Fibroblast of lung (primary cell): ENCODE results near the gene CAMTA1. TPM values are rescaled to one million over a fixed set of nuclear protein-coding genes. Genes with fewer than 3 reads are reported as not detected.

Experiments used
- DNase-seq, 2 donors: peaks; one replicate each; pipeline versions ENCODE4 v3.0.0 to v3.0.0-alpha.2; 2010; ENCODE audit warnings: low read depth in 2 of 2
- H2AFZ ChIP-seq: 2 replicates; pipeline ENCODE4 v1.5.1; 2012; ENCODE audit warnings: low read length, control low read depth, inconsistent platforms
- H3K27ac ChIP-seq: 2 replicates; pipeline ENCODE4 v1.5.1; 2011; ENCODE audit warnings: low read length, control low read depth; ENCODE audit not compliant: insufficient read depth
- H3K27me3 ChIP-seq: 2 replicates; pipeline ENCODE4 v1.5.1; 2011; ENCODE audit warnings: mild to moderate bottlenecking, low read length; ENCODE audit not compliant: control insufficient read depth, insufficient read depth
- H3K36me3 ChIP-seq: 2 replicates; pipeline ENCODE4 v1.5.1; 2011; ENCODE audit warnings: low read length; ENCODE audit not compliant: control insufficient read depth, insufficient read depth
- H3K4me1 ChIP-seq: 2 replicates; pipeline ENCODE4 v1.5.1; 2011; ENCODE audit warnings: low read length; ENCODE audit not compliant: control insufficient read depth, insufficient read depth; ENCODE audit errors: extremely low read depth
- H3K4me2 ChIP-seq: 2 replicates; pipeline ENCODE4 v1.5.1; 2011; ENCODE audit warnings: low read length, control low read depth; ENCODE audit not compliant: insufficient read depth; ENCODE audit errors: extremely low read depth
- H3K4me3 ChIP-seq, 4 experiments: fragments of 200-600 bp in 1 of 4; sonication (generic) in 1 of 4; replicated peaks in 1 of 4; 2 replicates each; pipeline ENCODE4 v1.5.1; 2011 to 2016; ENCODE audit warnings: low read length in 4 of 4, low read depth in 3 of 4, mild to moderate bottlenecking in 3 of 4, control low read depth in 2 of 4, inconsistent platforms in 1 of 4, mixed read lengths in 1 of 4; ENCODE audit not compliant: insufficient read depth in 1 of 4; ENCODE audit errors: control extremely low read depth in 1 of 4
- H3K79me2 ChIP-seq: 2 replicates; pipeline ENCODE4 v1.5.1; 2012; ENCODE audit warnings: mild to moderate bottlenecking, low read length, inconsistent platforms; ENCODE audit not compliant: control insufficient read depth, insufficient read depth
- H3K9ac ChIP-seq: 2 replicates; pipeline ENCODE4 v1.5.1; 2011; ENCODE audit warnings: mild to moderate bottlenecking, low read length, control low read depth; ENCODE audit not compliant: insufficient read depth
- H3K9me3 ChIP-seq: 2 replicates; pipeline ENCODE4 v1.5.1; 2012; ENCODE audit warnings: low read depth, low read length; ENCODE audit not compliant: control insufficient read depth, insufficient read depth
- H4K20me1 ChIP-seq: 2 replicates; pipeline ENCODE4 v1.5.1; 2011; ENCODE audit warnings: low read length; ENCODE audit not compliant: control insufficient read depth, insufficient read depth; ENCODE audit errors: extremely low read depth
- EZH2 ChIP-seq: IDR thresholded peaks from 2 replicates; pipeline ENCODE4 v1.5.1; 2012; ENCODE audit warnings: low read length, control low read depth, mild to moderate bottlenecking; ENCODE audit errors: missing control alignments
- polyA plus RNA-seq, 2 donors: library from polyadenylated mRNA; depleted of rRNA in 1 of 2; stranded (reverse) in 1 of 2; unstranded in 1 of 2; fragments of >200 nt; gene quantifications; 2 replicates each; pipeline ENCODE4 v1.2.1, GENCODE V29; 2011 to 2012; ENCODE audit warnings: missing spikeins in 1 of 2
- total RNA-seq: library from RNA; depleted of rRNA; stranded (reverse); fragments of >200 nt; gene quantifications from 2 replicates; pipeline ENCODE4 v1.2.1, GENCODE V29; 2014
- TF ChIP-seq, protein P1 (sequence below), 2 donors: IDR thresholded peaks in 1 of 2; conservative IDR thresholded peaks in 1 of 2; 1 replicate in 1 of 2; 2 replicates in 1 of 2; pipeline ENCODE4 v1.5.1; 2011 to 2012; ENCODE audit warnings: low read length in 2 of 2, control low read depth in 1 of 2, inconsistent platforms in 1 of 2, low read depth in 1 of 2, mild to moderate bottlenecking in 1 of 2

The CAMTA1 gene
- total and polyA plus RNA-seq, 2 donors (not counting 1 experiment from before 2014, with no cell fraction given) = 47.6 to 86.0 TPM

DNA sequence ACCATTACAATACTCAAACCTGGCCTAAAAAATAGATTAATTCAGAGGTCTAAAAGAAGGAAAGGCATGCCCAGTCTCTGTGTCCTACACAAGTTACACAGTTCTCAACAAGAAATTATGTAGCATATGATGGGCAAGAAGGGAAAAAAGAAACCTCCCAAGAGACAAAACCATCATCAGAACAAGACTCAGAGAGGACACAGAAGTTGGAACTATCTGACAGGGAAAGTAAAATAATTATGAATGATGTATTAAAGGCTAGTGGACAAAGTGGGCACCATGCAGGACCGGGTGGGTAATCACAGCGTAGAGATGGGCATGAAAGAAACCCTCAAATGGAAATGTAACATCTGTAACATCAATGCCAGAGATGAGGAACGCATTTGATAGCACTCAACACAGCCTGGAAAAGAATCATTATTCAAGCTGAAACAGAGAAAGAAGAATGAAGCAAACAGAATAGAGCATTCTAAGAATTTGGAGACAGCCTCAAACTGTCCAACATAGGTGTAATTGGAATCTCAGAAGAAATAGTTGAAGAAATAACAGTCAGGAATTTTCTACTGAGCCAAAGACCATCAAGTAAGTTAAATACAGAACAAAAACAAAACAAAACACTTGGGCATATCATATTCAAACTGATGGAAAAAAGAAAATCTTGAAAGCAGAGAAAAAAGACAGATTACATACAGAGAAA, 1028.6 kb downstream of the CAMTA1 start:
- H3K27me3 ChIP-seq = no peaks in the 10 kb centered on the region
- no peak overlapping the region for H3K4me3 ChIP-seq
- H3K9ac ChIP-seq = no peak overlapping the region
- H2AFZ ChIP-seq = no peak overlapping the region
- H3K27ac ChIP-seq = no peak overlapping the region
- H3K4me2 ChIP-seq = no peak overlapping the region
- peaks cover 4% of the 10 kb centered on the region for H3K36me3 ChIP-seq
- DNase-seq = no peak
- H4K20me1 ChIP-seq = no peaks in the 10 kb centered on the region
- TF ChIP-seq, protein P1, sequence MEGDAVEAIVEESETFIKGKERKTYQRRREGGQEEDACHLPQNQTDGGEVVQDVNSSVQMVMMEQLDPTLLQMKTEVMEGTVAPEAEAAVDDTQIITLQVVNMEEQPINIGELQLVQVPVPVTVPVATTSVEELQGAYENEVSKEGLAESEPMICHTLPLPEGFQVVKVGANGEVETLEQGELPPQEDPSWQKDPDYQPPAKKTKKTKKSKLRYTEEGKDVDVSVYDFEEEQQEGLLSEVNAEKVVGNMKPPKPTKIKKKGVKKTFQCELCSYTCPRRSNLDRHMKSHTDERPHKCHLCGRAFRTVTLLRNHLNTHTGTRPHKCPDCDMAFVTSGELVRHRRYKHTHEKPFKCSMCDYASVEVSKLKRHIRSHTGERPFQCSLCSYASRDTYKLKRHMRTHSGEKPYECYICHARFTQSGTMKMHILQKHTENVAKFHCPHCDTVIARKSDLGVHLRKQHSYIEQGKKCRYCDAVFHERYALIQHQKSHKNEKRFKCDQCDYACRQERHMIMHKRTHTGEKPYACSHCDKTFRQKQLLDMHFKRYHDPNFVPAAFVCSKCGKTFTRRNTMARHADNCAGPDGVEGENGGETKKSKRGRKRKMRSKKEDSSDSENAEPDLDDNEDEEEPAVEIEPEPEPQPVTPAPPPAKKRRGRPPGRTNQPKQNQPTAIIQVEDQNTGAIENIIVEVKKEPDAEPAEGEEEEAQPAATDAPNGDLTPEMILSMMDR (conservative IDR thresholded peaks at IDR 0.05 in 1 of 2, IDR thresholded peaks at IDR 0.05 in 1 of 2; ENCODE audit: low read depth in 1 of 2, low read length in 2 of 2) = no peak
- TF ChIP-seq EZH2 = no peak
- no peaks in the 10 kb centered on the region for H3K79me2 ChIP-seq
- no peaks in the 10 kb centered on the region for H3K9me3 ChIP-seq
- peaks cover 2% of the 10 kb centered on the region for H3K4me1 ChIP-seq

Other genes starting within 250 kb of the CAMTA1 start
- gene NOL9, start 230.9 kb upstream of the CAMTA1 start, total RNA-seq = 17.5 and 18.7 TPM in 2 replicates
- 19.0 and 24.2 TPM in 2 replicates for gene NOL9, start 230.9 kb upstream of the CAMTA1 start, polyA plus RNA-seq
- gene TAS1R1, start 230.1 kb upstream of the CAMTA1 start, total RNA-seq = under 0.01 and 0.17 TPM in 2 replicates
- gene TAS1R1, start 230.1 kb upstream of the CAMTA1 start, polyA plus RNA-seq = 0.05 and 0.10 TPM in 2 replicates
- 15.4 and 16.0 TPM in 2 replicates for gene ZBTB48, start 205.5 kb upstream of the CAMTA1 start, total RNA-seq
- 4.9 and 5.7 TPM in 2 replicates for gene ZBTB48, start 205.5 kb upstream of the CAMTA1 start, polyA plus RNA-seq
- 39.3 and 44.9 TPM in 2 replicates for gene KLHL21, start 182.6 kb upstream of the CAMTA1 start, total RNA-seq
- gene KLHL21, start 182.6 kb upstream of the CAMTA1 start, polyA plus RNA-seq = 11.7 and 12.8 TPM in 2 replicates
- gene PHF13, start 171.7 kb upstream of the CAMTA1 start, total RNA-seq = 12.3 and 13.7 TPM in 2 replicates
- 10.0 and 12.1 TPM in 2 replicates for gene PHF13, start 171.7 kb upstream of the CAMTA1 start, polyA plus RNA-seq
- gene THAP3, start 160.6 kb upstream of the CAMTA1 start, total RNA-seq = 34.4 and 35.5 TPM in 2 replicates
- gene THAP3, start 160.6 kb upstream of the CAMTA1 start, polyA plus RNA-seq = 5.3 and 6.5 TPM in 2 replicates
- gene DNAJC11, start 83.6 kb upstream of the CAMTA1 start, total RNA-seq = 29.0 and 35.2 TPM in 2 replicates
- 31.8 and 47.2 TPM in 2 replicates for gene DNAJC11, start 83.6 kb upstream of the CAMTA1 start, polyA plus RNA-seq